Measurements from ENCODE around the gene EPHB2.

- TF ChIP-seq CTCF (IDR thresholded peaks at IDR 0.05) = no peak
- TF ChIP-seq POLR2A (IDR thresholded peaks at IDR 0.05) = no peak
These were observed 81.9 kb downstream of the EPHB2 start for GRCh38 chr1:22792396-22793160.
